T1000 (cell line): ENCODE results near the gene TGFBI.

ENCODE experiments used
- DNase-seq: peaks from one replicate; lab custom pipeline; 2025; ENCODE audit warnings: mixed read lengths; lab: John Stamatoyannopoulos, UW

The TGFBI gene

DNA sequence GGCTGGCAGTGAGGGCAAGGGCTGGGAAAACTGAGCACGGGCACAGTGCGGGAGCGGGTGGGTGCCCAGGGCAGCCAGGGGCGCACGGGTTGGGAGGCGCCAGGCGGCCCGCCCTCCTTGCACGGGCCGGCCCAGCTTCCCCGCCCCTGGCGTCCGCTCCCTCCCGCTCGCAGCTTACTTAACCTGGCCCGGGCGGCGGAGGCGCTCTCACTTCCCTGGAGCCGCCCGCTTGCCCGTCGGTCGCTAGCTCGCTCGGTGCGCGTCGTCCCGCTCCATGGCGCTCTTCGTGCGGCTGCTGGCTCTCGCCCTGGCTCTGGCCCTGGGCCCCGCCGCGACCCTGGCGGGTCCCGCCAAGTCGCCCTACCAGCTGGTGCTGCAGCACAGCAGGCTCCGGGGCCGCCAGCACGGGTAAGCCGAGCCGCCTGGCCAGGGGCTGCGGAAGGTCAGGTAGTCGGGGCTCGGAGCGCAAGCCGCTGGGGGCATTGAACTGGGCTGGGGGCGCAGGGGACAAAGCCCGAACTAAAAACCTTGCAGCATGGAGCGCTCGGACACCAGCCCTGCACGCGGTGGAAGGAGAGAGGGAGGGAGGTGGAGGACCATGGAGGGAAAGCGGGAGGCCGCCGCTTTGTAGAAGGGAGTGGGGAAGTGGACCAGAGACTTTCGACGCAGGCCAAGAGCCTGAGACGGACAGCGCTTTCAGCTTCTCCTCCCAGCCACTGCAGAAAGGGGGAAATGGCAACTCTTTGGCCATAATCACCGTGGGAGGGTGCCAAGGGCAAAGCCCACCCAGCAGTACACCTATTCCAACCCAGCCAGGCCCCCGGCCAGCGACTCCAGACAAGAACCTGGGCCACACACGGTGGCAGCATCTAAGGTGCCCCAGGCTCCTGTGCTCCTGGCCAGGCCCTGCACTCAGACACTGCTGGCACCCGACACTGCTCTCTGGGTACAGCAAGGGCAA is at the start of gene TGFBI:
Gene TGFBI (plus strand): TSS at position 207 of the 961 bp plus-strand sequence. CDS start 68 bp downstream, at position 275.
- no peak for DNase-seq

DNA sequence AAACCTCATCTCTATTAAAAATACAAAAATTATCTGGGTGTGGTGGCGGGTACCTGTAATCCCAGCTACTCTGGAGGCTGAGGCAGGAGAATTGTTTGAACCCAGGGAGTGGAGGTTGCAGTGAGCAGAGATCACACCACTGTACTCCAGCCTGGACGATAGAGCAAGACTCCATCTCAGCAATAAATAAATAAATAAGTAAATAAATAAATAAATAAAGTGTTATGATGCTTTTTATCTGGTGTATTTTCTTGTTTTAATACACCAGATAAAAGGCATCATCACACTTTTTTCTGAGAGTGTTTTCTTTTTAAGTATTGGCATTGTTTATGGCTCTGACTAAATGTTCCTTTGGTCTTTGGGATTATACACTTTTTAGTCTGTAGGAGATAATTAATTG is 49.8 kb upstream of the TGFBI start:
- DNase-seq = no peak

DNA sequence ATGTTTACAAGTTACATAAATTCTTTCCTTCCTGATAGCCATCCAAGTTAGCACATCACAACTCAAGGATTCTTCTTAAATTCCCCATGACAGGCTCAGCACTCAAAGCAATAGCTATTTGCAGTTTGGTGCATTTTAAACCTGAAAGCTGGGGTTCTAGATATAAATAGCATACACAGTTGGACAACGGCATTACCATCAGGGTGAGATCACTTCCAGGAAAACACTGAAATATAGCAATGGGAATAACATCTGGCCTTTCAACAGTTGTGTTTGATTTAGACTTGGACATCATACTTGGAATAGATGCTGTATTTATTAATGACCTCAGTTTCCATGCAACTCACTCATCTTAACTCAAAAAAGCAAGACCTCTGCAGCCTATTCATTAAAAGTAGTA is 49.3 kb upstream of the TGFBI start:
- no peak for DNase-seq

DNA sequence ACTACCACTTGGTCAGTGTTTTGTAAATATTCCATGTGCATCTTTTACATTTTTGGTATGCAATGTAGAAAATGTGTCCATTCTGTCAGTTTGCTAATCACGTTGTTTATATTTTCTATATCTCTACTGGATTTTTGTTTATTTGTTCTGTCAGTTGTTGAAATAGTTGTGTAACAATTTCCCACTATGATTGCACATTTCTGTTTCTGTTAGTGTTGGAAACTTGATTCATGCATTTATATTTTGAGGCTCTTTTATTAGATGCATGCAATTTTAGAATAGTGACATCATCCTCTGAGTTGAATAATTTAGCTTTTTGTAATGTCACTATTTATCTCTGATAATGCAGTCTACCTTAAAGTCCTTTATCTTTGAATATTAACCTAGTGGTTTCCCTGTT is 48.2 kb upstream of the TGFBI start:
- no peak for DNase-seq

DNA sequence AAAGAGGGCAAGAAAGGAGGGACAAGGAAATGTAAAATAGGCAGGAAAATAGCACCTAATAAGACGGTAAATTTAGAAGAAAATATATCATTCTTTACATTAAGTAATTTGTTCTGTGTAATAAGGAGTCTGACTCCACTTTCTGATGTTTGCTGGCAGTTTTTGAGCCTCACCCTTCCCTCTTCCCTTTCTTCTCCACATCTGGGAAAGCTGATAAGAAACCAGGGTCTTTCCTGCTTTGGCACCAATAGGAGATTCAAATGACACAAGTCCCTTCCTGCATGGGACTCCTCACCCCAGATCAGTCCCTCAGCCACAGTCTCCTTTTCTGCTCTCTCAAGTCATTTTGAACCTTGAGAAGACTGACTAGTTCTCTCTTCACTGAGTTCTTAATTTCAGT is 42.8 kb upstream of the TGFBI start:
- DNase-seq = no peak

DNA sequence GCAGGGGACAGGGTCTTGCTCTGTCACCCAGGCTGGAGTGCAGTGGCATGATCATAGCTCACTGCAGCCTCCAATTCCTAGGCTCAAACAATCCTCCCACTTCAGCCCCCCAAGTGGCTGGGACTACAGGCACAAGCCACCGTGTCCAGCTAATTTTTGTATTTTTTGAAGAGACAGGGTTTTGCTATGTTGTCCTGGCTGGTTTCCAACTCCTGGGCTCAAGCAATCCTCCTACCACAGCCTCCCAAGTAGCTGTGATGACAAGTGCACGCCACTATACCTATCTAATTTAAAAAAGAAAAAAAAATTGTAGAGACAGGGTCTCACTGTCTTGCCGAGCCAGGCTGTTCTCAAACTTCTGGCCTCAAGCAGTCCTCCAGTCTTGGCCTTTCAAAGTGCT is 42.4 kb upstream of the TGFBI start:
- DNase-seq = no peak

DNA sequence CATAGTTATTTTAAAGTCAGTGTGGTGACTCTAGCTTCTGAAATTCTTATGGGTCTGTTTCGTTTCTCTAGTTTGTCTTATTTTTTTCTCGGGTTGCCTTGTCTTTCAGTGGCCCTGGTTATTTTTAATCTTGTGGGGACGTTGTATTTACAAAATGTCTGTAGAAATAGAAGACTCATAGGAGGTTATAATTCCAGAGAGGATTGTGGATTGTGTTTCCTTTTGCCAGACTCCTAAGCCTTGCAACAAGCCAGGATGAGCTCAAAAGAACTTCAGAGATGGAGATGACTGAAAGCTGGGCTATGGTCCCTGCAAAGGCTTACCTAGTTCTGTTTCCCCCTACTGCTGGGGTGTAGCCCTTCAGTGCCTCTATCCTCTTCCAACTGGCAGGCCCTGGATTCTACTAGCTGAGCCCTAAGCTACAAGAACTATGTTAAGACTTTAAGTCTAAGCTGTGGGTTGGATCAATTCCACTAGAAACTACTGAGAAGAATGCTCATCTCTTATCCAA is 41.8 kb upstream of the TGFBI start:
- DNase-seq = no peak

DNA sequence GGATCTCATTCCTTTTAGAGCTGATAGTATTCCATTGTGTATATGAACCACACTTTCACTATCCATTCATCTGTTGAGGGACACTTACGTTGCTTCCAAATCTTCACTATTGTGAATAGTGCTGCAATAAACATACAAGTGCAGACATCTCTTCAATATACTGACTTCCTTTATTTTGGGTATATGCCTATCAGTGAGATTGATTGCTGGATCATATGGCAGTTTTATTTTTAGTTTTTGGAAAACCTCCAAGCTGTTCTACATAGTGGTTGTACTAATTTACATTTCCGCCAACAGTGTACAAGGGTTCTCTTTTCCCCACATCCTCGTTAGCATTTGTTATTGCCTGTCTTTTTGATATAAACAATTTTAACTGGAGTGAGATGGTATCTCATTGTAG is 40.2 kb upstream of the TGFBI start:
- no peak for DNase-seq

DNA sequence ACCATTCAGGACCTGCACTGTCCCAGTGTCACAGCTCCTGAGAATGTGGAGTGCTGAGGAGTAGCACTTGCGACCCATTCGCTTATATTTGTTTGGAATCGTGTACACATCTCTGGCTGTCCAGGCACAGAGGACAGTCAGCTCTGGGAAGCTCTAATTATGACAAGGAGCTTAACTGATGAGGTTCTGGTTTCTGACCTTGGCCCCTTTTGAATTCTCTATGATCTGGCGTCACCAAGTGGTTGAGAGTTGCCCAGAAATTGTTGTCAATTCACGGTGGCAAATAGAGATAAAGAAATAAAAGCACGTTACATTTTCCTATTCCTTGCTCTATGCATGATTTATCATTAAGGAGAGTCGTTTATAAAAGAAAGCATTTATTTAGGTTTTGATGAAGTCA is 39.1 kb upstream of the TGFBI start:
- DNase-seq = no peak

DNA sequence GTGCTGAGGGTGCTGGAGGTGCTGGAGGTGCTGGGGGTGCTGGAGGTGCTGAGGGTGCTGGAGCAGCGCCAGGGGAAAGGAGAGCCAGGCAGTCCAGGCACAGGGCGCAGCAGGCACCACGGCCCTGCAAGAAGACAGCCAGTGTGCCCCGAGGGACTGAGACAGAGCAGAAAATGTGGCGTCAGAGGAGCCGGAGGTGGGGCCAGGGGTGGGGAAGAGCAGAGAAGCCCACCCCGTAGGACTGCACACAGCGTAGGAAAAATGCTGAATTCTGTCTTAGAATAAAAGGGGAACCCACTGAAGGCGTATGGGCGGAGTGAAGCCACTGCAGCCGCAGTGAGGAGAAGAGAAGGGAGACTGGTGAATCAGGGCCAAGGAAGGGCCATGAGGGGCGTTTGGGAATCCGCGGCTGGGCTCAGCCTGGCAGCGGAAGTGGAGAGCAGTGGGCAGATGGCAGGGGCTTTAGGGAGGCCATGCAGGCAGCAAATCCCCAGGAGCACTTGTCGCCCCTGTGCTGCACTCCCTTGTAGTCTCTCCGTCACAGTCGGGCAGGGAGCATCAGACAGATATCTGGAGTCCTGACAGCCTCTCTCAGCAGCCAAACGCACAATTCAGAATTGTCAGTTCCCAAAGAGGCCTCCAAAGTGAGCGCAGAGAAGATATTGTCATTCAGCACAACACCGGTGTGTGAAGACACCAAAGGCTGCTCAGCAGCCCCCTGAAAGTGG is 38.1 kb upstream of the TGFBI start:
- DNase-seq = no peak

DNA sequence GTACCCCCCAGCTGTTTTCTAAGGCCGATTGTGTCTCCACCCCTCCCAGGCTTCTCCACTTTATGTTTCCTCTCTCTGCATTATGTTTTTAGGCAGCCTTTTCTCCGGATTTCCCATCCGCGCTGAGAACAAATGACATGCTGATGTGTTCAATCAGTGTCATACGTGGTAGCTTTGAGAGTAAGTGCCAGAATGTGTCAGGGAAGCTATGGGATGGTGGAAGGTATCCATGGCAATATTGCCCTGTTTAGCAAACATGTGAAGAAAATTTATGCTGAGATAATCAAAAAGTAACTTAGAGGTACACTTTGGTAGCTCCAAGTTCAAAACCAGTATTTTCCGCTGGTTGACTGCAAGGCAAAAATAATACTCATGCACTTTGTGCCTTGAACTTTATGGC is 37.4 kb upstream of the TGFBI start:
- no peak for DNase-seq

DNA sequence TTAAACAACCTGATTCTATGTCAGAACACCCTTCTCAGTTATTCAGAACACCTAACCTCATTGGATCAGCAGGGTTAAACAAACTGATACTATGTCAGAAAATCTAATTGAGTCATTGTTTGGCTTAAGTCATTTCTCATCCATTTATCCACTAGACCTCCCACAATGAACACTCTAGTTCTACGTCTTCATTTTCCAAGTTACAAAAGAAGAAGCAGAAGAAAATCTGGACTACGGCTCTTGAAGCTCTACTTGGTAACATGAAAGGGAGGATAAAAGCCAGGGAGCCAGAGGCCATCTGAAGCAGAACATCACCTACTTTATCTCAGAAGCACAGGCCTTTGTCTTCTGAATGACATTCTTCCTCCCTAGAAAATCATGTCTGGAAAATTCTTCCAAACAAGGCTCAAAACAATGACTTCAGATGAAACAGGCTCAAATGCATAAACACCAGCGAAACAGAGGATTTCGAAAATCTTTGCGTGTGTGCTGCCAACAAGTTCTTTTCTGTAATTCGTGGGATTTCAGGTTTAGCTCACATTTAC is 35.4 kb upstream of the TGFBI start:
- no peak for DNase-seq

DNA sequence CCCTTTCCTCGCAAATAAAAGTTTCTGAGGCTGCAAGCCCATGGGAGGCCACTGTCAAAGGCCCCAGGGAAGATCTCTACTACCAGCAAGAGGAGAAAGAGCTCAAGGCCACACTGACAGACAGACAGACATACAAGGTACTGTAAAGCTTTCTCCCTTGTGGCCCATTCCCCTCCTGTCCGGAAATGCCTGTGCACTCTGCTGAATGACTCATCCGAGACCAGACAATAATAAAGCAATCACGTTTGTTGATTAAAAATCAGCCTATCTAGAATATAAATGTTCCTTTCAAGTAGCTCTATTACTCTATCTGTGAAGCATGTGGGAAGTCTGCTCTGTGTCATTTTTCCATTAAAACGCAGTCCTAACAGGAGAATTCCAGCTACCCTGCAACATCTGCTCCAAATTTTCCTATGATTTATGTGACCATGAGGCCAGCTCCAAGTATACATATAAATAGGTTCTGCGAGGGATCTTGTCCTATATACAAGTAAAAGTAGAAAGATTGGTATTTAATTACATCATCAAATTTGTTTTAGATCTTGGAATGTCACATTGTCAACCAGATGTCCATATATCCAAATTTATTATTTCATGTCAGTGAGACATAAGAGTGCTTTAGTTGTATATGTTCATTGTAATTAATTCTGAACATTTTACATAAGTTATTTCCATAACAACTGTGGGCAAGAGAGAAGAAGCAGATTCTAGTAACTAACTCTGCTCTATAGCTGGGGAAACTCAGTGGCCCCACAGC is 34.7 kb upstream of the TGFBI start:
- no peak for DNase-seq

DNA sequence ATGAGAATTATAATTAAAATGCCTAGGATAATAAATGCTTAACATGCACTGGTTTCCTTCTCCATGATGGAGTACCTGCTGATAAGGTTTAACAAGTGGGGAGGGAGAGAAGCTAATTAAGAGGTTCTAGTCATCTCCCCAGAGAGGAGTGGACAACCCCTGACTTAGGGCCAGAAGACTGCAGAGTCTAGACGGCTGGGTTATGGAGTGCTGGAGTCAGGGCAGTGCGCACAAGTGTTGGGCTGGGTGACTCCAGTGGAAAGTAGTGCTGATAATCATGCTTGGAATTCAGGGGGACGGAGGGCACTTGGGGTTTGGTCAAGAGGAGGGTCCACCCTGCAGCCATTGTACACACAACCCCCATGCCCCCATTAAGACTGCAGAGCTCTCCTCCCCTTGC is 32.8 kb upstream of the TGFBI start:
- no peak for DNase-seq

DNA sequence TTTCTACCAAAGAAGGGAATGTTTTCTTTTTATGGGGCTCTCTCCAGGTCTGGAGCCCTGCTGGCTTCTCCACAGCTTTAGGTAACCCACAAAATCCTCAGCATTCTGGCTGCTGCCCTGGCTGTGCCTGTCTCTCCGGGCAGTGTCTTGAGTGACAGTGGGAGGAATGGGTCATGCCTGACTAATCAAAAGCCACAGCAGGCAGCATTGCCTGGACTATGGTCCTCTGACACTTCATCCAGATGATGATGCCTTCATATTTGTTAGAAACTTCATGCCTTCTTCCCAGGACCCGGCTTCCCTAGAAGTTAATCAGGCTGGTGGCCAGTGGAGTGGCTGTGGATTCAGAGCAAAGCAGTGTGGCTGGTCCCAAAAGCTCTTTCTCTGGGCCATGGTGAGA is 32.2 kb upstream of the TGFBI start:
- DNase-seq = no peak

DNA sequence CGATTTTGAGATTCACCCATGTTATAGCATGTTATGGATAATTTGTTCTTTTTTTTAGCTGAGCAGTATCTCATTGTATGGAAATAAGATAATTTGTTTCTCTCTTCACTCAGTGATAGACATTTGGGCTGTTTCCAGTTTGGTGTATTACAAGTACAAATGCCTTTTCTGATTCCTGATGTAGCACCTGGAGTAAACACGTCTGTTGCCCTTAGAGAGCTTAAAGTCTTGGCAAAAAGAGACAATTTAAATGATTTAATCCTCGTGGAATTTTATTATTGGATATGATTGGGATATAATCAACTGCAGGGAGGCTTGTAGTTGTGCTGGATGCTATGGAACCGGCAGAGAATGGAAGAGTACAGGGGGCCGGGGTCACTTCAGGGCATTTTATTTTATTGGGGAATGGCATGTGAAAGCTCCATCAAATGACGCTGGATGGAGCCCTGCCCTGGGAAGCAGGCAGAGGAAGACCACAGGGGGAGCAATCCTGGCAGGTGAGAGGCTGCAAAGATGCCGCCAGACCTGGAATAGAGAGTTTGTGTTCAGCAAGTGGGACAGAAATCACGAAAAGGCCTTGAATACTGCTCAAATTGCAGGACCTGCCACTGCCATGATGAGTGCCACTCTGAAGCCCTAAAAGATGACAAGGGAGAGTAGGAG is 31.0 kb upstream of the TGFBI start:
- DNase-seq = no peak

DNA sequence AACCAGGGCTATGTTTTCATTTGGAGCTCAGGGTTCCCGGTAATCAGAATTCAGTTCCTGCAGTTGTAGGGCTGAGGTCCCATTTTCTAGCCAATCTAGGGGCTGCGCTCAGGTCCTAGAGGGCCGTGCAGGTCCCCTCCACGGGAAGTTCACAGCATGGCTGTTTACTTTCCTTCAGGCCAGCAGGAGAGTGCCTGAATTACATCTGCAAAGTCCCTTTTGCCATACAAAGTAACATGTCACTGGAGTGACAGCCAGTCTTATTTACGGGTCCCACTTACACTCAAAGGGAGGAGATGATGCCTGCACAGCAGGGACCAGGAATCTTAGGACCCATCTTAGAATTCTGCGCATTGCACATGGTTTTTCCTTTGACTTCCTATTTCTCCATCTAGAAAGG is 29.9 kb upstream of the TGFBI start:
- DNase-seq = no peak

DNA sequence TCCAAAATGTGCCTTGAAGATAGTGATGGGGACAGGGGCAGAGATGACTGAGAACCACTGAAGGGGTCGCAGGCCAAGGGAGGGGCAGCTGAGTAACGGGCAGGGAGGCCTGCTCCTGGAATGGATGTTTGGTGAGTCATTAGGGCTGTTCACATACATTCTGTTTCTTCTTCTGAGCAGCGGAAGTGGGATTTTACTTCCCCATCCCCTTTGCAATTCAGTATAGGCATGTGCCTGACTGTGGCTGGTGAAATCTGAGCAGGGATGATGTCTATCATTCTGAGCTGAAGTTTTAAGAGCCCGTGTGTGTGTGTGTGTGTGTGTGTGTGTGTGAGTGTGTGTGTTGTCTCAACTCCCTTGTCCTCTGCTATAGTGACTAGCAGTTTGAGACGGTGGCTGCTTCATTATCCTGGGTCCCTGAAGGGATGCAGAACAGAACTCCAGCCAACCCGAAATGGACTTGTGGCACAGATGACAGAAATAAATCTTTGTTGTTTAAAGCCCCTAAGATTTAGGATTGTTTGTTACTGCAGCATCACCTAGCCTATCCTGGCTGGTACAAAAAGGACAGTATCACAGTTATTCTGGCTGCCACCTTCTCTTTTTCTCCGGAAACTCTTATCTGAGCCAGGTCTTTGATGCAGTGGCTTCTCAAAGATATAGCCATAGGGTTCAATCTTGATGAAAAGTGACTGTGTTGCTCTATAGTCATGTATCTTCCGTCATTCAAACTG is 29.2 kb upstream of the TGFBI start:
- DNase-seq = no peak

DNA sequence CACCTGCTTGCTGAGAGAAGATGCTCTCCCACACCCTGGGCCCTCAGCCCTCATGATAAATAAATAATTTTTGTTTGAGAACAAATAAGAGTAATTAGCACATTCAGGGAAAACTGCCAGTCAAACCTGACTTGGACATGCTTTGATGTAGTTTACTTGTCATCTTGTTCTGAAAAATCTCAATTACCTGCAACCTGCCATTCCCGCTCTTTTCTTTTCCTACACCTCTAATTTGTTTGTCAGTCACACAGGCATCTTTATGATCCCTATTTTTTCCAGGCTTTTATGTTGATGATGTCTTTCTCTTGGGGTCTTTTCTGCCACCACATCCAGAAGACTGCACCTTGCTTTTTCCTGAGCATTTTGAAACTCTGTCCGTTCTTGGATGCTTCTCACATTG is 28.6 kb upstream of the TGFBI start:
- no peak for DNase-seq

DNA sequence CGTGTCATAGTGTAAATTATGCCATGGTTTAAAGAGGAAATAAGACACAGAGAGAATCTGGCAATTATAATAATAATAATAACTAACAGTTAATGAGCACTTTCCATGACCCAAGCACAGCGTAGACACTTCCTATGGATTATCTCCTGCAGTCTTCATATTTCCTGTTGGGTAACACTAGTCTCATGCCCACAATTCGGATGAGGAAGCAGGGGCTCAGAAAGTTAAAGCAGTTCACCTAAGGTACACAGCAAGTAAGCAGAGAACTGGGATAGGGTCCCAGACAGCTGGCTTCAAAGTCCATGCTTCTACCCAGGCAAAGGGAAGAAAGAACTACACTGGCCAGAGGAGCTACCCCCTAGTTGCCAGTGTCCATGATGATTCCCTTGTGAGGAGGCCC is 27.9 kb upstream of the TGFBI start:
- no peak for DNase-seq

DNA sequence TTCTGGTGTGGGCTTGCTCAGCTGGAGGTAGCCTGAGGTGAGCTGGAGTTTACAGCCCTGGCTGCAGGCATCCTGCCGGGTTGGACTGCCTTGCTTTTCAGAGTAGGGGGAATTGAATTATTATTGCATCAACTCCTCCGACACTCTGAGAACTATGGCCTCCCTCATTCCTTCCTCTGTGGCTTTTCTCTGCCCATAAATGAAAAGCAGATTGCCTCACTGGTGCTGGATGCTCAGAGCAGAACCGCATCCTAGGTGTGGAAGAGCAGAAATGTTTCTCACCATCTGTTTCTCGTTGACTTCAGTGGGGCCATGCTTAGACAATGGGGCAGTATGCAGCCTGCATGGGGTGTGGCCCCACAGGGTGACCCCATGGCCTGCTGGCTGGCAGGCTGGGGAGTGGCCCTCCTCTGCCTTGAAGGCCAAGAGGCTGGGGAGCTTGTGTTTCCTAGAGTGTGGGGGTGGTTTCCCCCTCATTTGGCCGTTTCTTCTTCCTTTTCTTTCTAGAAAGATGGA is 27.3 kb upstream of the TGFBI start:
- DNase-seq = no peak
